ENCODE data around the gene PFKFB4. TPM values are rescaled to one million over a fixed set of nuclear protein-coding genes. Genes with fewer than 3 reads are reported as not detected.

The PFKFB4 gene
- total RNA-seq, 4 donors from 2014 or later: 14.0 to 131 (median 74.5) TPM

- peak in 1 of 3 donors; percentile 53 for DNase-seq
- H3K9me3 ChIP-seq: no peaks in the 10 kb centered on the region
- H3K27me3 ChIP-seq: no peaks in the 10 kb centered on the region
- H3K4me1 ChIP-seq: peaks cover 0 to 30% (median 3%) of the 10 kb centered on the region in 4 donors
- H3K4me3 ChIP-seq: no peak overlapping the region
- peaks cover 0 to 49% (median 0%) of the 10 kb centered on the region in 3 donors for H3K36me3 ChIP-seq
- TF ChIP-seq POLR2A (IDR thresholded peaks at IDR 0.05) (no peak), CTCF (IDR thresholded peaks at IDR 0.05) (no peak)
- peak overlapping the region; percentile 62 to 87 (median 72) for H3K27ac ChIP-seq
Observed at GRCh38 chr3:48598323-48599076, 41.9 kb upstream of the PFKFB4 start.

GRCh38 chr3:48597408-48597800, 40.8 kb upstream of the PFKFB4 start:
- peak overlapping the region in 3 of 4 donors; percentile 64 to 87 (median 81) for H3K27ac ChIP-seq
- H3K27me3 ChIP-seq: no peaks in the 10 kb centered on the region
- TF ChIP-seq CTCF (IDR thresholded peaks at IDR 0.05) (no peak), POLR2A (IDR thresholded peaks at IDR 0.05) (no peak)
- peaks cover 0 to 30% (median 3%) of the 10 kb centered on the region in 4 donors for H3K4me1 ChIP-seq
- DNase-seq: no peak
- H3K36me3 ChIP-seq: peaks cover 0 to 38% (median 0%) of the 10 kb centered on the region in 3 donors
- no peaks in the 10 kb centered on the region for H3K9me3 ChIP-seq
- no peak overlapping the region for H3K4me3 ChIP-seq

GRCh38 chr3:48596676-48597407, 40.2 kb upstream of the PFKFB4 start:
- no peak for TF ChIP-seq POLR2A (IDR thresholded peaks at IDR 0.05)
- TF ChIP-seq CTCF (IDR thresholded peaks at IDR 0.05): no peak
- Histone ChIP-seq H3K4me3 (no peak overlapping the region), H3K36me3 (peaks cover 0 to 32% (median 0%) of the 10 kb centered on the region in 3 donors), H3K4me1 (peaks cover 0 to 30% (median 3%) of the 10 kb centered on the region in 4 donors), H3K27ac (peak overlapping the region; percentile 10 to 87 (median 72)), H3K27me3 (no peaks in the 10 kb centered on the region), H3K9me3 (no peaks in the 10 kb centered on the region)
- DNase-seq: no peak

GRCh38 chr3:48596157-48596556, 39.6 kb upstream of the PFKFB4 start:
- Histone ChIP-seq H3K4me1 (peaks cover 0 to 30% (median 3%) of the 10 kb centered on the region in 4 donors), H3K9me3 (no peaks in the 10 kb centered on the region), H3K4me3 (no peak overlapping the region), H3K27me3 (no peaks in the 10 kb centered on the region), H3K27ac (peak overlapping the region in 2 of 4 donors; percentile 33 to 87), H3K36me3 (peaks cover 0 to 25% (median 0%) of the 10 kb centered on the region in 3 donors)
- no peak for DNase-seq
- TF ChIP-seq POLR2A (IDR thresholded peaks at IDR 0.05) (no peak), CTCF (IDR thresholded peaks at IDR 0.05) (no peak)

GRCh38 chr3:48595526-48596121, 39.0 kb upstream of the PFKFB4 start:
- Histone ChIP-seq H3K4me3 (peak overlapping the region in 1 of 4 donors; percentile 49), H3K9me3 (no peaks in the 10 kb centered on the region), H3K27ac (peak overlapping the region in 3 of 4 donors; percentile 33 to 87 (median 38)), H3K27me3 (no peaks in the 10 kb centered on the region), H3K4me1 (peaks cover 0 to 30% (median 3%) of the 10 kb centered on the region in 4 donors), H3K36me3 (peaks cover 0 to 20% (median 0%) of the 10 kb centered on the region in 3 donors)
- TF ChIP-seq CTCF (IDR thresholded peaks at IDR 0.05) (no peak), POLR2A (IDR thresholded peaks at IDR 0.05) (no peak)
- DNase-seq: peak in 2 of 3 donors; percentile 60 to 63
